Trophoblast cell (in vitro differentiated cells and primary cell): ENCODE measurements around the gene APOC3.

Experiments
- DNase-seq, 2 donors: peaks; one replicate each; pipeline ENCODE4 v3.0.0-alpha.2; 2016
- H2AFZ ChIP-seq: 2 replicates; pipeline ENCODE4 v1.6.1; 2013; ENCODE audit warnings: low read length, moderate library complexity, mild to moderate bottlenecking; ENCODE audit not compliant: insufficient read depth, poor library complexity
- H2AK5ac ChIP-seq: 2 replicates; pipeline ENCODE4 v1.6.1; 2013; ENCODE audit warnings: mild to moderate bottlenecking, low read length
- H2BK120ac ChIP-seq: 2 replicates; pipeline ENCODE4 v1.6.1; 2013; ENCODE audit warnings: low read length, mild to moderate bottlenecking, moderate library complexity; ENCODE audit not compliant: insufficient read depth, poor library complexity
- H2BK12ac ChIP-seq: 2 replicates; pipeline ENCODE4 v1.6.1; 2013; ENCODE audit warnings: mild to moderate bottlenecking, low read length, moderate library complexity
- H2BK5ac ChIP-seq: 2 replicates; pipeline ENCODE4 v1.6.1; 2013; ENCODE audit warnings: low read length, low read depth, moderate library complexity, mild to moderate bottlenecking; ENCODE audit not compliant: poor library complexity
- H3K14ac ChIP-seq: 2 replicates; pipeline ENCODE4 v1.6.1; 2013; ENCODE audit warnings: mild to moderate bottlenecking, low read length
- H3K18ac ChIP-seq: 2 replicates; pipeline ENCODE4 v1.6.1; 2013; ENCODE audit warnings: mild to moderate bottlenecking, low read length
- H3K23ac ChIP-seq: 2 replicates; pipeline ENCODE4 v1.6.1; 2013; ENCODE audit warnings: low read length
- H3K27ac ChIP-seq: 2 replicates; pipeline ENCODE4 v1.5.1; 2013; ENCODE audit warnings: low read depth, mild to moderate bottlenecking, inconsistent platforms, low read length, moderate library complexity
- H3K27me3 ChIP-seq: 2 replicates; pipeline ENCODE4 v1.6.1; 2013; ENCODE audit warnings: inconsistent platforms, mild to moderate bottlenecking, low read length, moderate library complexity; ENCODE audit not compliant: insufficient read depth
- H3K36me3 ChIP-seq, 2 experiments: 1 replicate in 1 of 2; 2 replicates in 1 of 2; pipeline ENCODE4 v1.6.1; 2013; ENCODE audit warnings: low read length in 2 of 2, mild to moderate bottlenecking in 2 of 2, moderate library complexity in 1 of 2; ENCODE audit not compliant: insufficient read depth in 2 of 2, control insufficient read depth in 1 of 2
- H3K4ac ChIP-seq: 2 replicates; pipeline ENCODE4 v1.6.1; 2013; ENCODE audit warnings: low read depth, mild to moderate bottlenecking, low read length, moderate library complexity
- H3K4me1 ChIP-seq, 2 experiments: 1 replicate in 1 of 2; 2 replicates in 1 of 2; pipeline ENCODE4 v1.6.1; 2013; ENCODE audit warnings: low read length in 2 of 2, mild to moderate bottlenecking in 2 of 2, moderate library complexity in 1 of 2; ENCODE audit not compliant: insufficient read depth in 2 of 2, control insufficient read depth in 1 of 2
- H3K4me2 ChIP-seq: 2 replicates; pipeline ENCODE4 v1.6.1; 2013; ENCODE audit warnings: inconsistent platforms, mild to moderate bottlenecking, low read length, moderate library complexity
- H3K4me3 ChIP-seq: 2 replicates; pipeline ENCODE4 v1.5.1; 2013; ENCODE audit warnings: mild to moderate bottlenecking, low read depth, low read length, inconsistent platforms
- H3K79me1 ChIP-seq: one replicate; pipeline ENCODE4 v1.6.1; 2013; ENCODE audit warnings: low read length
- H3K79me2 ChIP-seq: 2 replicates; pipeline ENCODE4 v1.6.1; 2013; ENCODE audit warnings: low read length, mild to moderate bottlenecking; ENCODE audit not compliant: control insufficient read depth, insufficient read depth, poor library complexity
- H3K9ac ChIP-seq: 2 replicates; pipeline ENCODE4 v1.6.1; 2013; ENCODE audit warnings: mild to moderate bottlenecking, low read length
- H3K9me3 ChIP-seq: 2 replicates; pipeline ENCODE4 v1.6.1; 2013; ENCODE audit warnings: low read depth, mild to moderate bottlenecking, control low read depth, inconsistent platforms, low read length; ENCODE audit not compliant: insufficient read depth
- H4K12ac ChIP-seq: 2 replicates; pipeline ENCODE4 v1.6.1; 2013; ENCODE audit warnings: low read depth, mild to moderate bottlenecking, low read length, moderate library complexity
- H4K8ac ChIP-seq: 2 replicates; pipeline ENCODE4 v1.6.1; 2013; ENCODE audit warnings: low read depth, mild to moderate bottlenecking, low read length, moderate library complexity
- H4K91ac ChIP-seq: one replicate; pipeline ENCODE4 v1.6.1; 2013; ENCODE audit warnings: low read depth, mild to moderate bottlenecking, low read length, moderate library complexity
- WGBS: extraction: QIAGEN DNeasy Blood & Tissue Kit; methylation state at CpG from one replicate; pipeline ENCODE4 v1.1.7; 2013; ENCODE audit warnings: missing lambda C conversion rate; ENCODE audit not compliant: insufficient read length, insufficient coverage; ENCODE audit errors: extremely low coverage; 5-methylcytosine and 5-hydroxymethylcytosine counted together

The APOC3 gene

GRCh38 chr11:116792869-116793771 lies 36.6 kb upstream of the APOC3 start:
- DNase-seq = no peak
- H4K12ac ChIP-seq = no peak overlapping the region
- H3K79me1 ChIP-seq = peaks cover 3% of the 10 kb centered on the region
- no peaks in the 10 kb centered on the region for H3K27me3 ChIP-seq
- no peak overlapping the region for H3K4me2 ChIP-seq
- no peak overlapping the region for H3K14ac ChIP-seq
- no peak overlapping the region for H2AFZ ChIP-seq
- no peak overlapping the region for H2BK12ac ChIP-seq
- no peak overlapping the region for H3K27ac ChIP-seq
- no peak overlapping the region for H3K23ac ChIP-seq
- no peak overlapping the region for H4K8ac ChIP-seq
- H2BK120ac ChIP-seq = no peak overlapping the region
- no peak overlapping the region for H3K4ac ChIP-seq
- H3K36me3 ChIP-seq = no peaks in the 10 kb centered on the region
- no peak overlapping the region for H2AK5ac ChIP-seq
- no peaks in the 10 kb centered on the region for H3K9me3 ChIP-seq
- no peak overlapping the region for H4K91ac ChIP-seq
- peaks cover 2% of the 10 kb centered on the region for H3K79me2 ChIP-seq
- no peak overlapping the region for H3K18ac ChIP-seq
- H3K4me3 ChIP-seq = no peak overlapping the region
- H3K4me1 ChIP-seq = peaks cover 15 to 24% of the 10 kb centered on the region in 2 experiments
- whole genome bisulfite sequencing = no CpG with 5 or more reads among the region's 8 CpGs
- no peak overlapping the region for H2BK5ac ChIP-seq
- H3K9ac ChIP-seq = no peak overlapping the region

GRCh38 chr11:116793772-116794097 lies 36.0 kb upstream of the APOC3 start:
- Histone ChIP-seq H3K27me3 (no peaks in the 10 kb centered on the region), H3K9ac (no peak overlapping the region), H3K18ac (no peak overlapping the region), H3K14ac (no peak overlapping the region), H2AFZ (no peak overlapping the region), H3K79me1 (no peaks in the 10 kb centered on the region), H4K8ac (no peak overlapping the region), H3K36me3 (no peaks in the 10 kb centered on the region), H4K12ac (no peak overlapping the region), H3K4me3 (no peak overlapping the region), H3K27ac (no peak overlapping the region), H3K9me3 (no peaks in the 10 kb centered on the region), H3K4me2 (no peak overlapping the region), H2AK5ac (no peak overlapping the region), H2BK12ac (no peak overlapping the region), H3K23ac (no peak overlapping the region), H2BK120ac (no peak overlapping the region), H3K79me2 (no peaks in the 10 kb centered on the region), H3K4me1 (peaks cover 9 to 17% of the 10 kb centered on the region in 2 experiments), H2BK5ac (no peak overlapping the region), H3K4ac (no peak overlapping the region), H4K91ac (no peak overlapping the region)
- WGBS = no CpG with 5 or more reads among the region's 1 CpG
- no peak for DNase-seq

- H2AK5ac ChIP-seq = no peak overlapping the region
- no peak overlapping the region for H3K14ac ChIP-seq
- H2BK120ac ChIP-seq = no peak overlapping the region
- H3K79me2 ChIP-seq = no peaks in the 10 kb centered on the region
- no peak overlapping the region for H2BK5ac ChIP-seq
- H3K4me3 ChIP-seq = no peak overlapping the region
- no peak overlapping the region for H3K9ac ChIP-seq
- H4K91ac ChIP-seq = no peak overlapping the region
- no peak overlapping the region for H4K8ac ChIP-seq
- H3K27ac ChIP-seq = no peak overlapping the region
- H3K9me3 ChIP-seq = no peaks in the 10 kb centered on the region
- H3K4ac ChIP-seq = no peak overlapping the region
- no peaks in the 10 kb centered on the region for H3K79me1 ChIP-seq
- H3K36me3 ChIP-seq = no peaks in the 10 kb centered on the region
- WGBS = no CpG with 5 or more reads among the region's 2 CpGs
- no peak overlapping the region for H4K12ac ChIP-seq
- H3K23ac ChIP-seq = no peak overlapping the region
- H3K4me1 ChIP-seq = peaks cover 6 to 14% of the 10 kb centered on the region in 2 experiments
- no peak overlapping the region for H3K18ac ChIP-seq
- no peak overlapping the region for H3K4me2 ChIP-seq
- H2AFZ ChIP-seq = no peak overlapping the region
- no peak overlapping the region for H2BK12ac ChIP-seq
- DNase-seq = no peak
- no peaks in the 10 kb centered on the region for H3K27me3 ChIP-seq
Measured at GRCh38 chr11:116794851-116795250, 34.9 kb upstream of the APOC3 start.

GRCh38 chr11:116796548-116796947 lies 33.2 kb upstream of the APOC3 start:
- H2AFZ ChIP-seq = no peak overlapping the region
- WGBS = no CpG with 5 or more reads among the region's 1 CpG

More at GRCh38 chr11:116796548-116796947, 33.2 kb upstream of the APOC3 start:
- H4K8ac ChIP-seq = no peak overlapping the region
- no peak for DNase-seq
- H3K23ac ChIP-seq = no peak overlapping the region
- no peak overlapping the region for H2BK120ac ChIP-seq
- no peak overlapping the region for H2BK12ac ChIP-seq
- H3K9me3 ChIP-seq = no peaks in the 10 kb centered on the region
- H3K27me3 ChIP-seq = no peaks in the 10 kb centered on the region
- H3K9ac ChIP-seq = no peak overlapping the region
- H3K79me1 ChIP-seq = no peaks in the 10 kb centered on the region
- H2AK5ac ChIP-seq = no peak overlapping the region
- H3K18ac ChIP-seq = no peak overlapping the region
- H3K4me2 ChIP-seq = no peak overlapping the region
- no peak overlapping the region for H2BK5ac ChIP-seq
- no peak overlapping the region for H3K27ac ChIP-seq
- H4K91ac ChIP-seq = no peak overlapping the region
- H3K4ac ChIP-seq = no peak overlapping the region
- no peaks in the 10 kb centered on the region for H3K79me2 ChIP-seq
- H3K36me3 ChIP-seq = no peaks in the 10 kb centered on the region
- H3K4me3 ChIP-seq = no peak overlapping the region
- H4K12ac ChIP-seq = no peak overlapping the region
- H3K14ac ChIP-seq = no peak overlapping the region
- peaks cover 6 to 9% of the 10 kb centered on the region in 2 experiments for H3K4me1 ChIP-seq
